Testis (tissue), 3 donors: ENCODE results near the gene PPOX. TPM values are rescaled to one million over a fixed set of nuclear protein-coding genes. Genes with fewer than 3 reads are reported as not detected.

Experiments used
- DNase-seq: peaks from one replicate; pipeline ENCODE4 v3.0.0-alpha.2; 2019
- H3K27ac ChIP-seq, 2 donors: fragments of 200-600 bp; sonication (generic); one replicate each; pipeline ENCODE4 v1.5.1; 2019
- H3K27me3 ChIP-seq: fragments of 200-600 bp; sonication (generic); one replicate; pipeline ENCODE4 v1.5.1; 2019
- H3K36me3 ChIP-seq: fragments of 200-600 bp; sonication (generic); one replicate; pipeline ENCODE4 v1.5.1; 2017; ENCODE audit warnings: low read depth; ENCODE audit errors: missing control alignments
- H3K4me1 ChIP-seq: fragments of 200-600 bp; sonication (generic); one replicate; pipeline ENCODE4 v1.5.1; 2019
- H3K4me3 ChIP-seq, 2 donors: fragments of 200-600 bp; sonication (generic); one replicate each; pipeline ENCODE4 v1.5.1; 2017 to 2019
- H3K9me3 ChIP-seq: fragments of 200-600 bp; sonication (generic); one replicate; pipeline ENCODE4 v1.5.1; 2017
- CTCF ChIP-seq, 3 experiments: fragments of 450-650 bp in 2 of 3; fragments of 200-600 bp in 1 of 3; sonication (generic) in 1 of 3; IDR thresholded peaks; one replicate each; pipeline ENCODE4 v1.5.1; 2016 to 2019; ENCODE audit warnings: antibody characterized with exemption in 3 of 3, mild to moderate bottlenecking in 2 of 3, moderate library complexity in 1 of 3
- POLR2A ChIP-seq: fragments of 450-650 bp; IDR thresholded peaks from one replicate; pipeline ENCODE4 v1.6.1; 2017; ENCODE audit warnings: antibody characterized with exemption, mild to moderate bottlenecking, moderate library complexity
- WGBS, 2 donors: methylation state at CpG; one replicate each; pipeline ENCODE4 v1.1.5; 2018; 5-methylcytosine and 5-hydroxymethylcytosine counted together
- intact Hi-C: fragments of 100-400 bp; cut with DNase I; formaldehyde crosslinking; loops from one replicate; pipeline ENCODE4 v1.15.1; 2023; ENCODE audit warnings: low total_unique reads
- polyA plus RNA-seq: library from polyadenylated mRNA; stranded (reverse); fragments of 350-450 nt; fragmentation: Illumina TruSeq; extraction: RNeasy Lipid Tissue Mini Kit (QIAGEN cat#74804); gene quantifications from one replicate; pipeline ENCODE4 v1.2.3, GENCODE V29; 2014; ENCODE audit warnings: low read depth, low replicate concordance; ENCODE audit not compliant: insufficient read depth
- total RNA-seq, 2 donors: library from RNA; depleted of rRNA; stranded (reverse); fragments of >200 nt; gene quantifications; one replicate each; pipeline ENCODE4 v1.2.3, GENCODE V29; 2016

The PPOX gene
- total and polyA plus RNA-seq, 3 donors from 2014 or later = 19.5 to 24.8 (median 20.5) TPM

- Histone ChIP-seq H3K36me3 (no peaks in the 10 kb centered on the region), H3K27me3 (no peaks in the 10 kb centered on the region), H3K4me1 (peaks cover 29% of the 10 kb centered on the region), H3K27ac (no peak overlapping the region), H3K9me3 (no peaks in the 10 kb centered on the region), H3K4me3 (no peak overlapping the region)
- WGBS, 2 donors = 69 to 81% methylated on average over 5 of the region's 5 CpGs
- intact Hi-C loops = no loop called here
- no peak for DNase-seq
- TF ChIP-seq CTCF (IDR thresholded peaks at IDR 0.05) = no peak
- no peak for TF ChIP-seq POLR2A
These were observed 4.6 kb upstream of the PPOX start for GRCh38 chr1:161161652-161162051.

- Histone ChIP-seq H3K36me3 (no peaks in the 10 kb centered on the region), H3K4me3 (no peak overlapping the region), H3K4me1 (peaks cover 30% of the 10 kb centered on the region), H3K27ac (no peak overlapping the region), H3K9me3 (no peaks in the 10 kb centered on the region), H3K27me3 (no peaks in the 10 kb centered on the region)
- no peak for TF ChIP-seq CTCF (IDR thresholded peaks at IDR 0.05)
- TF ChIP-seq POLR2A = no peak
- no peak for DNase-seq
- 63 to 80% methylated on average over 7 of the region's 7 CpGs for WGBS, 2 donors
- intact Hi-C loops = no loop called here
These were observed 4.2 kb upstream of the PPOX start for GRCh38 chr1:161162052-161162451.

DNA sequence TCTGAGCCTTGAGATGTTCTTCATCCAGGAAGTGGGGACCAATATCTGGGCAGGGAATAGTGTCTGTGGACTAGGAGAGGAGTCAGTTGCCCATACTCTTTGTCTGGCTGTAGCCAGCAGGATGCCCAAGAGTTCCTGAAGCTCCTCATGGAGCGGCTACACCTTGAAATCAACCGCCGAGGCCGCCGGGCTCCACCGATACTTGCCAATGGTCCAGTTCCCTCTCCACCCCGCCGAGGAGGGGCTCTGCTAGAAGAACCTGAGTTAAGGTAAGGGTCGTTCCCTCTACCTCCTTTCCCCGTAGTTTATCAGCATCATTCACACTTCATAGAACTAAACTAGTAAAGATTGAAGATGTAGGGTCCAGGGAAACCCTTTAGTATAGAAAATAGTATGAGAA is 3.4 kb upstream of the PPOX start:
- no peak for TF ChIP-seq POLR2A
- no peak for TF ChIP-seq CTCF (IDR thresholded peaks at IDR 0.05)
- H3K4me1 ChIP-seq = peaks cover 33% of the 10 kb centered on the region
- no peaks in the 10 kb centered on the region for H3K36me3 ChIP-seq
- DNase-seq = no peak
- intact Hi-C loops = no loop called here
- no peak overlapping the region for H3K4me3 ChIP-seq
- no peak overlapping the region for H3K27ac ChIP-seq
- WGBS, 2 donors = 90 to 92% methylated on average over 10 of the region's 10 CpGs
- no peaks in the 10 kb centered on the region for H3K9me3 ChIP-seq
- H3K27me3 ChIP-seq = no peaks in the 10 kb centered on the region

DNA sequence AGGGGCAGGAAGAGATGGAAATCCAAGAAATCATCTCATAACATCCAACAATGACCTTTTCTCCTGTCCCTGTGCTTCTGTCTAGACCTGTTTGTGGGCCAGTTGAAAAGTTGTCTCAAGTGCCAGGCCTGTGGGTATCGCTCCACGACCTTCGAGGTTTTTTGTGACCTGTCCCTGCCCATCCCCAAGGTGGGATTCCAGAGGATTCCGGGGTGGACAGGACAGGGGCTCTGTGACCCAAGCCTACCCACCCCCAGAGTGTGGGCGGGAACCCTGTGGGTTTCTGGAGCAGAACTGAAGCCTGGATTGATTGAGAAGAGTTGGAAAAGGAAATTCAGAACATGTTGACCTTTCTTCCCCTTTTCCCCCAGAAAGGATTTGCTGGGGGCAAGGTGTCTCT is 2.4 kb upstream of the PPOX start:
- Histone ChIP-seq H3K27ac (no peak overlapping the region), H3K36me3 (no peaks in the 10 kb centered on the region), H3K27me3 (no peaks in the 10 kb centered on the region), H3K4me3 (no peak overlapping the region), H3K4me1 (peaks cover 24% of the 10 kb centered on the region), H3K9me3 (no peaks in the 10 kb centered on the region)
- no peak for TF ChIP-seq CTCF (IDR thresholded peaks at IDR 0.05)
- TF ChIP-seq POLR2A = no peak
- WGBS, 2 donors = 92 to 94% methylated on average over 2 to 5 of the region's 5 CpGs
- DNase-seq = no peak
- intact Hi-C loops = no loop called here

GRCh38 chr1:161164901-161165610 is 1.2 kb upstream of the PPOX start:
- Histone ChIP-seq H3K4me3 (peak overlapping the region; percentile 67 to 74), H3K9me3 (no peaks in the 10 kb centered on the region), H3K4me1 (peaks cover 19% of the 10 kb centered on the region), H3K27ac (peak overlapping the region; percentile 83 to 86), H3K27me3 (no peaks in the 10 kb centered on the region), H3K36me3 (no peaks in the 10 kb centered on the region)
- no peak for DNase-seq
- TF ChIP-seq CTCF (IDR thresholded peaks at IDR 0.05) (no peak), POLR2A (no peak)
- intact Hi-C loops = no loop called here
- WGBS, 2 donors = 44 to 53% methylated on average over 14 of the region's 14 CpGs
